Adrenal gland (tissue), 12 donors: ENCODE data around the gene LINC01488. TPM values are rescaled to one million over a fixed set of nuclear protein-coding genes. Genes with fewer than 3 reads are reported as not detected.

Experiments
- DNase-seq, 7 donors: peaks; one replicate each; pipeline ENCODE4 v3.0.0-alpha.2; 2019 to 2020
- H3K27ac ChIP-seq, 5 donors: fragments of 200-600 bp; sonication (generic) in 4 of 5; 1 replicate in 3 of 5; 2 replicates in 2 of 5; pipeline versions ENCODE4 v1.5.1 to v1.8.0; 2016 to 2020; ENCODE audit warnings: mild to moderate bottlenecking in 1 of 5
- H3K27me3 ChIP-seq: fragments of 200-600 bp; 2 replicates; pipeline ENCODE4 v1.8.0; 2021
- H3K36me3 ChIP-seq, 2 donors: fragments of 200-600 bp; replicated peaks in 1 of 2; 1 replicate in 1 of 2; 2 replicates in 1 of 2; pipeline versions ENCODE4 v1.5.1 to v1.8.0; 2018 to 2022
- H3K4me1 ChIP-seq, 2 donors: fragments of 200-600 bp; replicated peaks in 1 of 2; 1 replicate in 1 of 2; 2 replicates in 1 of 2; pipeline versions ENCODE4 v1.5.1 to v1.8.0; 2018 to 2021
- H3K4me3 ChIP-seq, 4 donors: fragments of 200-600 bp; sonication (generic) in 3 of 4; one replicate each; pipeline ENCODE4 v1.5.1; 2016 to 2018
- H3K9me3 ChIP-seq, 3 donors: fragments of 200-600 bp; sonication (generic) in 1 of 3; replicated peaks in 1 of 3; 1 replicate in 2 of 3; 2 replicates in 1 of 3; pipeline versions ENCODE4 v1.5.1 to v1.8.0; 2016 to 2021
- CTCF ChIP-seq, 6 experiments: fragments of 450-650 bp in 4 of 6; fragments of 200-600 bp in 2 of 6; sonication (generic) in 1 of 6; IDR thresholded peaks; 1 replicate in 5 of 6; 2 replicates in 1 of 6; pipeline versions ENCODE4 v1.5.1 to v1.8.0; 2016 to 2021; ENCODE audit warnings: antibody characterized with exemption in 6 of 6, mild to moderate bottlenecking in 2 of 6, moderate library complexity in 1 of 6
- POLR2A ChIP-seq, 2 donors: fragments of 450-650 bp; IDR thresholded peaks; one replicate each; pipeline ENCODE4 v1.6.1; 2017; ENCODE audit warnings: antibody characterized with exemption in 2 of 2, mild to moderate bottlenecking in 2 of 2, moderate library complexity in 1 of 2
- WGBS, 4 donors: extraction: QIAGEN DNeasy Blood & Tissue Kit in 2 of 4; methylation state at CpG; one replicate each; pipeline versions ENCODE4 v1.1.5 to v1.1.7; 2013 to 2017; 5-methylcytosine and 5-hydroxymethylcytosine counted together
- intact Hi-C, 2 donors: fragments of 100-400 bp; cut with DNase I; formaldehyde crosslinking; loops; one replicate each; pipeline versions ENCODE4 v1.14.1 to v1.15.0; 2022 to 2023
- polyA plus RNA-seq, 3 donors: library from polyadenylated mRNA; stranded (reverse); fragments of 200-250 nt in 2 of 3; fragments of 350-450 nt in 1 of 3; fragmentation: Illumina TruSeq in 1 of 3; extraction: RNeasy Lipid Tissue Mini Kit (QIAGEN cat#74804) in 1 of 3; gene quantifications; one replicate each; pipeline ENCODE4 v1.2.3, GENCODE V29; 2013 to 2014
- total RNA-seq, 9 donors: library from RNA; depleted of rRNA in 4 of 9; stranded (reverse); fragments of >200 nt in 4 of 9; fragments of 120-200 nt in 1 of 9; fragmentation: NEBNext Ultra II Directional in 1 of 9; extraction: Animal tissue kit (Norgen Biotek cat#: 25700) in 1 of 9; gene quantifications; one replicate each; pipeline versions ENCODE4 v1.1.0 to v1.2.4, GENCODE V29; 2013 to 2023
- donor health status: healthy with polysubstance abuse.
- donor health status: Bipolar disorder and iron deficiency.
- donor health status: DM: yes; HTN: yes; CAD: no.
- donor health status: DM: no; HTN: no; CAD: no.
- donor health status: DM: no; HTN: no; CAD: no.
- donor health status: DM: yes; HTN: yes; CAD: no.

LINC01488 gene
- total and polyA plus RNA-seq, 12 donors, result not detected

GRCh38 chr11:69516526-69516925 lies 35.1 kb downstream of the LINC01488 start:
- TF ChIP-seq POLR2A (IDR thresholded peaks at IDR 0.05) (no peak), CTCF (IDR thresholded peaks at IDR 0.05) (no peak)
- intact Hi-C loops, result no loop called here
- H3K27ac ChIP-seq, result no peak overlapping the region
- no peaks in the 10 kb centered on the region for H3K36me3 ChIP-seq
- no peaks in the 10 kb centered on the region for H3K4me1 ChIP-seq
- no peak for DNase-seq
- H3K4me3 ChIP-seq, result no peak overlapping the region
- no peaks in the 10 kb centered on the region for H3K9me3 ChIP-seq
- 86 to 91% (median 87%) methylated on average over 3 of the region's 3 CpGs for WGBS, 4 donors
- no peaks in the 10 kb centered on the region for H3K27me3 ChIP-seq

GRCh38 chr11:69518081-69518950 lies 36.9 kb downstream of the LINC01488 start:
- no peaks in the 10 kb centered on the region for H3K36me3 ChIP-seq
- TF ChIP-seq POLR2A (IDR thresholded peaks at IDR 0.05), result no peak
- no peak for TF ChIP-seq CTCF (IDR thresholded peaks at IDR 0.05)
- intact Hi-C loops, result no loop called here

GRCh38 chr11:69520186-69520916 lies 38.9 kb downstream of the LINC01488 start:
- H3K27ac ChIP-seq, result no peak overlapping the region
- DNase-seq, result no peak
- H3K9me3 ChIP-seq, result no peaks in the 10 kb centered on the region
- H3K4me1 ChIP-seq, result no peaks in the 10 kb centered on the region
- no peak overlapping the region for H3K4me3 ChIP-seq
- no peaks in the 10 kb centered on the region for H3K36me3 ChIP-seq
- intact Hi-C loops, result no loop called here
- TF ChIP-seq POLR2A (IDR thresholded peaks at IDR 0.05), result no peak
- no peak for TF ChIP-seq CTCF (IDR thresholded peaks at IDR 0.05)
- WGBS, 4 donors, result 68 to 79% (median 74%) methylated on average over 1 of the region's 1 CpG
- H3K27me3 ChIP-seq, result no peaks in the 10 kb centered on the region

More at GRCh38 chr11:69518081-69518950, 36.9 kb downstream of the LINC01488 start:
- no peaks in the 10 kb centered on the region for H3K27me3 ChIP-seq
- no peak overlapping the region for H3K27ac ChIP-seq
- H3K4me1 ChIP-seq, result no peaks in the 10 kb centered on the region
- no peaks in the 10 kb centered on the region for H3K9me3 ChIP-seq
- 86 to 93% (median 90%) methylated on average over 5 of the region's 5 CpGs for WGBS, 4 donors
- no peak for DNase-seq
- H3K4me3 ChIP-seq, result no peak overlapping the region

- no peak for DNase-seq
- no peak overlapping the region for H3K27ac ChIP-seq
- no peaks in the 10 kb centered on the region for H3K4me1 ChIP-seq
- H3K4me3 ChIP-seq, result no peak overlapping the region
- no peaks in the 10 kb centered on the region for H3K9me3 ChIP-seq
- intact Hi-C loops, result no loop called here
- no peak for TF ChIP-seq CTCF (IDR thresholded peaks at IDR 0.05)
- no peak for TF ChIP-seq POLR2A (IDR thresholded peaks at IDR 0.05)
- H3K36me3 ChIP-seq, result no peaks in the 10 kb centered on the region
- no peaks in the 10 kb centered on the region for H3K27me3 ChIP-seq
- 53 to 84% (median 80%) methylated on average over 3 to 4 of the region's 4 CpGs for WGBS, 4 donors
These were observed 40.0 kb downstream of the LINC01488 start for GRCh38 chr11:69521457-69521856.
